ENCODE data around the gene MB. TPM values are rescaled to one million over a fixed set of nuclear protein-coding genes. Genes with fewer than 3 reads are reported as not detected.
A peak's percentile ranks its signal among the peaks of the same experiment; 100 is the strongest.

MB gene
- total RNA-seq, 2 donors from 2014 or later: not detected

GRCh38 chr22:35577799-35578659 lies 39.1 kb downstream of the MB start:
- H3K27me3 Mint-ChIP-seq: peaks cover 6 to 15% of the 10 kb centered on the region in 2 donors
- H3K4me3 Mint-ChIP-seq: no peak overlapping the region
- no peak overlapping the region for H3K27ac Mint-ChIP-seq
- DNase-seq (ENCODE audit: low spot score) (no peak), ATAC-seq (no peak)
- no peaks in the 10 kb centered on the region for H3K36me3 Mint-ChIP-seq
- peaks cover 0 to under 1% of the 10 kb centered on the region in 2 donors for H3K4me1 Mint-ChIP-seq (ENCODE audit: low read depth in 2 of 2)
- no peaks in the 10 kb centered on the region for H3K9me3 Mint-ChIP-seq

DNA sequence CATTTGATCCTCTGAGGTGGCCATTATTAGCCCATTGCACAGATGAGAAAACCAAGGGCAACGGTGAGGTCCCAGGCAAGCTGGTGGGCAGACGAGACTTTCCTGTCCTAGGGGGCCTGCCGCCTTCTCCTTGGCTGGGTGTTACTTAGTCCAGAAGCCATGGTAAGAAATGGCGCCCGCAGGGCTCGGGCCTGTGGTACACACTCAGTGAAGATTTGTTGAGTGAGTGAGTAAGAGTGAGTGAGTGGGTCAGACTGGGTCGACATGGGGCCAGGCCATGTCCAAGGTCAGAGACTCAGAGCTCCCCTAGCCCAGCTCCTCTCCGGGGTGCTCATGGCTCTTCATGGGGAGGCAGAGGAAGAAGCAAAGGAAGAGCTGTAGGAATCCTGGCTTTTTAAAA lies 40.5 kb downstream of the MB start:
- no peak for ATAC-seq
- no peak overlapping the region for H3K27ac Mint-ChIP-seq

DNA sequence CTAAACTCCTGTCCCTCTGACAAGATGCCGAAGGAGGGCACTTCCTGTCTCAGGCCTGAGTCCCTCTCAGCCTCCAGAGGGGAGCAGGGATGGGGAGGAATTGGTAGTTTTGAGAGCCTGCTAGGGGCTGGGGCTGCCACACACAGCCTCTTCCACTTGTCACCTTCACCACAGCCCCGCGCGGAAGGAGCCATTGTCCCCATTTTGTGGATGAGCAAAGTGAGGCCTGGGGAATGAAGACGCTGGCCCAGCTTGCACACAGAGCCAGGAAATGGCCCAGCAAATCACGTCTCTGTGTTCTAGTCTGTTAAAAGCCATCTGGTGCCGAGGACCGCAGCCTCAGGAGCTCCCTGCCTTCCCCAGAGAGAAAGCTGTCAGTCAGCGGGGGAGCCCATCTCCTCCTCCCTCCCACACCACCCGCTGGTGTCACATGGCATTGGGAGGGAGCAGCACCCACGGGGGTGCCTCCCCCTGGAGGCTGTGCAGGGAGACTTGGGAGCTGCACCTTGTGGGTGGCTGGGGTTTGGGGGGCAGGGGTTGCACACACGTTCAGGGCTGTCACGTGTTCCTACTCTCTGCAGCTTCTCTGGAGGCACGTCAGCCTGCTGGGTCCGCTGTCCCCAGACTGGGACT lies 41.9 kb downstream of the MB start:
- peak; percentile 25 to 53 for ATAC-seq
- no peak overlapping the region for H3K27ac Mint-ChIP-seq
- H3K4me1 Mint-ChIP-seq (ENCODE audit: low read depth in 2 of 2): no peaks in the 10 kb centered on the region
- H3K9me3 Mint-ChIP-seq: no peaks in the 10 kb centered on the region
- H3K27me3 Mint-ChIP-seq: peaks cover 6 to 23% of the 10 kb centered on the region in 2 donors
- no peak for DNase-seq (ENCODE audit: low spot score)
- no peak overlapping the region for H3K4me3 Mint-ChIP-seq
- H3K36me3 Mint-ChIP-seq: no peaks in the 10 kb centered on the region

More for the DNA sequence above, 40.5 kb downstream of the MB start:
- peaks cover 6 to 15% of the 10 kb centered on the region in 2 donors for H3K27me3 Mint-ChIP-seq
- H3K36me3 Mint-ChIP-seq: no peaks in the 10 kb centered on the region
- H3K4me3 Mint-ChIP-seq: no peak overlapping the region
- DNase-seq (ENCODE audit: low spot score): no peak
- no peaks in the 10 kb centered on the region for H3K9me3 Mint-ChIP-seq
- H3K4me1 Mint-ChIP-seq (ENCODE audit: low read depth in 2 of 2): no peaks in the 10 kb centered on the region

DNA sequence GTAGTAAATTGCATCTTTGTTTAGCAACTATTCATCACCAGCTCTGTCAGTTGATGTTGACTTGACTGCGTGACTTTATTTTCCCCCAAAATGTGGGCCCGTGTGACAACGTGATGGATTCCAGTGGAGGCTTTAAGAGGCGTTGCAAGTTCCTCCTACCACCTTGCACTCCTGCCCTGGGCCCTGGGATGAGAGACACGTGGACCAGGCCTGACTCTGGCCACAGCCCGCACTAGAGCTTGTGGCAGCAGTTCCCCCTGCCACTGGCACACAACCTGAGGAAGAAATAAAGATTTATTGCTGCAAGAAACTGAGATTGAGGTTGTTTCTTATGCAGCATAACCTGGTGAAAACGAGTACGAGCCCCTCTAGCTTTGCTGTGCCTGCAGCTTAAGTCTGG lies 44.6 kb downstream of the MB start:
- Mint-ChIP-seq H3K4me3 (no peak overlapping the region), H3K27ac (no peak overlapping the region), H3K27me3 (peaks cover 4 to 15% of the 10 kb centered on the region in 2 donors), H3K36me3 (no peaks in the 10 kb centered on the region), H3K4me1 (ENCODE audit: low read depth in 2 of 2) (no peaks in the 10 kb centered on the region), H3K9me3 (no peaks in the 10 kb centered on the region)
- no peak for DNase-seq (ENCODE audit: low spot score)
- ATAC-seq: no peak

DNA sequence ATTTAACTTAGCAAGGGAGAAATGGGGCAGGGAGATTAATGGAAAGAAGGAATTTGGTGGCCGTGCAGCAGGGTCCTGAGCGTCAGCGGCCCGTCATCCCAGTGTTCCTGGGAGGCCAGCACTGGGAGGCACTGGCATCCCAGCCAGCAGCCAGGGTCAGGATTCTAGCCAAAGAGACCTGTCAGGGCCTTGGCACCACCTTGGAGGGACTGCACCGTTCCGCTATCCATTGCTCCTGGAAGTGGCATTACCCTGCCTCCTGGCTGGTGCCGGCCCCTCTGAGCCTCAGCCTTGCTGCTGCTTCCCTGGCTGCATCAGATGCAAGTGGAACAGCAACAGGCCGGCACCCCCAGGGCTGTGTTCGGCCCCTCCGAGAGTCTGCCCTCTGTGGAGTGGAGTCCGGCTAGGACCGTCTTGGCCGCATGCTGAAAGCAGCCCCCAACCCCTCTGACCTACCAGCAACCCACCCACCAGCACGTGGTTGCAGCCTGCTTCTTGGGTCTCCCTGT lies 46.4 kb downstream of the MB start:
- Mint-ChIP-seq H3K36me3 (no peaks in the 10 kb centered on the region), H3K27me3 (peaks cover 4 to 14% of the 10 kb centered on the region in 2 donors), H3K27ac (no peak overlapping the region), H3K4me1 (ENCODE audit: low read depth in 2 of 2) (no peaks in the 10 kb centered on the region), H3K4me3 (no peak overlapping the region), H3K9me3 (no peaks in the 10 kb centered on the region)
- DNase-seq (ENCODE audit: low spot score): no peak
- no peak for ATAC-seq

DNA sequence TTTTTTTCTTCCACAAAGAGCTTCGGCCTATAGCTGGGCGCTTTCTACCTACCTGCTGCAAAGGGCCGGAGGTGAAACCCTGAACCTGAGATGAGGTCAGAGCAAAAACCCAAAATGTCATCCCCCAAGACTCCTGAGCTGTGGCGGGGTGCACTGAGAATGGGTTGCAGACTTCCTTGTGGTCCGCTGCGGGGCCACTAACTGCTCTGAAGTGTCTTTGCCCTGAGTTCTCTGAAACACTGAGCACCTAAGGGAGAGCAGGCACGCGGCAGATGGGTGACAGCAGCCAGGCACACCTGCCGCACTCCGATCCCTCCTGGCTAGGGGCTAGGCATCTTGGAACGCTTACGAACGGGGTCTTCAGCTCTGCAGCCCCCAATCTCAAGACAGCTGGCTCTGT lies 47.2 kb downstream of the MB start:
- no peaks in the 10 kb centered on the region for H3K36me3 Mint-ChIP-seq
- ATAC-seq (no peak), DNase-seq (ENCODE audit: low spot score) (no peak)
- H3K27ac Mint-ChIP-seq: no peak overlapping the region
- no peaks in the 10 kb centered on the region for H3K4me1 Mint-ChIP-seq (ENCODE audit: low read depth in 2 of 2)
- no peaks in the 10 kb centered on the region for H3K9me3 Mint-ChIP-seq
- H3K27me3 Mint-ChIP-seq: peaks cover 4 to 20% of the 10 kb centered on the region in 2 donors
- no peak overlapping the region for H3K4me3 Mint-ChIP-seq

DNA sequence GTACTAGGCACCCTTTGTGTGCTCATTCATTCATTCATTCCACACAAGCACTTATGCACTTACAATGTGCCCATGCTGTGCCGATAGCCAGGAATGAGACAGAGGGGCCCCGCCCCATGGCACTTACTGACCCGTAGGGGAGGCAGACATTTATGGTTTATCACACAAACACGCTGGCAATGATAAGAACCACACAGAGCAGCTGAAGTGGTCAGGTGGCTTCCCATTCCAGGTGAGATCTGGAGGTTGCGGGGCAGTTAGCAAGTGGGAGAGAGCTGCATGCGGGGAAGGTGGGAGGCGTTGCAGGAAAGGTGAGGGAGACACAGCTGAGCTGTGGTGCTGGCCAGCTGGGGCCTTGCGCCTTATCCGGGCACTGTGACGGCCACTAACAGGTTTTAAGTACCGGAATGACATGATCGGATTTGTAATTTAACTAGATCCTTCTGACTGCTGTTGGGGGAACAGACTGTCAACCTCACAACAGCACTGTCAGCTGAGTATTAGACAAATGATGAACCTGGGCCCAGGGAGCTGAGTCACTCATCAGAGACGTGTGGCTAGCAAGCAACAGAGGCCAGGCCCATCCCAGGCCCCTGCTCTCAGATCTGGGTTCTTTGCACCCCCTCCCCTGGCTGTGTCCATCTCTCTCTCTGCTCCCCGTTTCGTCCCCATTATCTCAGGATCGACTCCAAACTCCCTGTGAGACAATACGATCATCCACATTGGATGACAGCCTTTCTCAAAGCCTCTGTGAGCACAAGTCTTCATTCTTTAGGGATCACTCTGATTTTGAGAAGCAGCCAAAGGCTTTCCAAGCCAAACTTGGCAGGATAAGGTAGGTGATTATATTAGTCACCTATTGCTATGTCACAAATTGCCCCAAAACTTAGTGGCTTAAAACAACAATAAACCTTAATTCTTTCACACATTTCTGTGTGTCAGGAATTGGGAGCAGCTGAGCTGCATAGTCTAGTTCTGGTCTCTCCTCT lies 48.1 kb downstream of the MB start:
- H3K4me1 Mint-ChIP-seq (ENCODE audit: low read depth in 2 of 2): no peaks in the 10 kb centered on the region
- no peaks in the 10 kb centered on the region for H3K9me3 Mint-ChIP-seq
- no peak for ATAC-seq
- peaks cover 7 to 21% of the 10 kb centered on the region in 2 donors for H3K27me3 Mint-ChIP-seq
- no peak overlapping the region for H3K27ac Mint-ChIP-seq
- no peak overlapping the region for H3K4me3 Mint-ChIP-seq
- no peaks in the 10 kb centered on the region for H3K36me3 Mint-ChIP-seq
- no peak for DNase-seq (ENCODE audit: low spot score)

DNA sequence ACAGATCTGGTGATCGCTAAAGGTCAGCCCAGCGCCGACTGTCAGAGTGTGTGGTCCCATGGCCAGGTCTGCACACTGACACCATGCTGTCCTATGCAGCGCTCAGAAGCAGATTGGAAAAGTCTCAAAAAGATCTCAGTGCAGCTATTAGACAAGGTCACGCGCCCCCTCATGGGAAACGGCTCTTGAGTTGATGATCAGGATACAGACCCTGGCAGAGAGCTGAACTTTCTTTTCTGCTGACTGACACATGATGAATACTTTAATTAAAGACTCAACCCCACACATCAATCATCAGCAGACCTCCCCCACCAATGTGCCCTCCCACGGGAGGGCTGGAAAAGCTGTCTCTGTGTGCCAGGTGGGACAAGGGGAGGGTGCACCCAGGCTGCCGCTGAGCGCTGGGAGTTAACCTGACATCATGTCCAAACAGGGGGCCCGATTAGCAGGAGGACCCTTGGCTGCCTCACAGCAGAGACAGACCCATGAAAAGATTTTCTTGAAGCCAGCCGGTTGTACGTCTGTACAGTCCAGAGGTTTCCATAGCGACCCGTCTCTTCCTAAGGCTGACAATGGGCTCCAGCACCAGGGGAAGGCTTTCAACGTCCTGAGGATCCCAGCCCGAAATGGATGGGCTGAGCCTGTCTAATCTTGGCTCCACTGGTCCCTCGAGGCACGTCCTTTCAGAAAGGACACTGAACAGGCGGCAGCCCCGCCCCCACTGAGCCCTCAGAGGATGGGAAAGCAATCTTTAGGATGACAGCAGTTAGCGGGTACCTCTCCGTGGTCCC lies 49.6 kb downstream of the MB start:
- ATAC-seq (no peak), DNase-seq (ENCODE audit: low spot score) (no peak)
- Mint-ChIP-seq H3K27ac (no peak overlapping the region), H3K4me3 (no peak overlapping the region), H3K4me1 (ENCODE audit: low read depth in 2 of 2) (no peaks in the 10 kb centered on the region), H3K27me3 (peaks cover 9 to 21% of the 10 kb centered on the region in 2 donors), H3K36me3 (no peaks in the 10 kb centered on the region), H3K9me3 (no peaks in the 10 kb centered on the region)

GRCh38 chr22:35564975-35565867 lies 51.9 kb downstream of the MB start:
- H3K27me3 Mint-ChIP-seq: peaks cover 23 to 27% of the 10 kb centered on the region in 2 donors
- H3K36me3 Mint-ChIP-seq: no peaks in the 10 kb centered on the region
- H3K9me3 Mint-ChIP-seq: no peaks in the 10 kb centered on the region
- no peak overlapping the region for H3K27ac Mint-ChIP-seq
- DNase-seq (ENCODE audit: low spot score): no peak
- H3K4me3 Mint-ChIP-seq: no peak overlapping the region
- ATAC-seq: no peak
- H3K4me1 Mint-ChIP-seq (ENCODE audit: low read depth in 2 of 2): no peaks in the 10 kb centered on the region

DNA sequence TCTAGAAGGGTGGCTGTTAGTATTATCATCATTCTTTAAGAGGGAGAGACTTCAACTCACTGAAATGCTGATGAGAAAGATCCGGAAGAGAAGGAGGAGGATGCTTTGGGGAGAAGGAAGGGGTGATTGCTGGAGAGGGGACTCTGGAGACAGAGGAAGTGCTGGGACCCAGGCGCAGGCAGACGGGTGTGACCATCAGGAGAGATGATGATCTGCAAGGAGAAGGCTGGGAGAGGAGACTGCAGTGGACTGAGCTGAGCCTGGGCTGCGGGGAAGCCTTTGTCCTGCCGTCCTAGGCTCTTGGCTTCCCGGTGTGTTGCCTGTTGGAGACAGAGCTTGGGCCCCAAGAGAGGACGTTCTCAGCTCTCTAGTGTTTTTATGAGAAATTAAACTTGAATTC lies 53.9 kb downstream of the MB start:
- peaks cover 0 to under 1% of the 10 kb centered on the region in 2 donors for H3K4me1 Mint-ChIP-seq (ENCODE audit: low read depth in 2 of 2)
- H3K9me3 Mint-ChIP-seq: no peaks in the 10 kb centered on the region
- no peaks in the 10 kb centered on the region for H3K36me3 Mint-ChIP-seq
- ATAC-seq (no peak), DNase-seq (ENCODE audit: low spot score) (no peak)
- H3K27me3 Mint-ChIP-seq: peaks cover 26 to 33% of the 10 kb centered on the region in 2 donors
- H3K27ac Mint-ChIP-seq: no peak overlapping the region
- H3K4me3 Mint-ChIP-seq: no peak overlapping the region

DNA sequence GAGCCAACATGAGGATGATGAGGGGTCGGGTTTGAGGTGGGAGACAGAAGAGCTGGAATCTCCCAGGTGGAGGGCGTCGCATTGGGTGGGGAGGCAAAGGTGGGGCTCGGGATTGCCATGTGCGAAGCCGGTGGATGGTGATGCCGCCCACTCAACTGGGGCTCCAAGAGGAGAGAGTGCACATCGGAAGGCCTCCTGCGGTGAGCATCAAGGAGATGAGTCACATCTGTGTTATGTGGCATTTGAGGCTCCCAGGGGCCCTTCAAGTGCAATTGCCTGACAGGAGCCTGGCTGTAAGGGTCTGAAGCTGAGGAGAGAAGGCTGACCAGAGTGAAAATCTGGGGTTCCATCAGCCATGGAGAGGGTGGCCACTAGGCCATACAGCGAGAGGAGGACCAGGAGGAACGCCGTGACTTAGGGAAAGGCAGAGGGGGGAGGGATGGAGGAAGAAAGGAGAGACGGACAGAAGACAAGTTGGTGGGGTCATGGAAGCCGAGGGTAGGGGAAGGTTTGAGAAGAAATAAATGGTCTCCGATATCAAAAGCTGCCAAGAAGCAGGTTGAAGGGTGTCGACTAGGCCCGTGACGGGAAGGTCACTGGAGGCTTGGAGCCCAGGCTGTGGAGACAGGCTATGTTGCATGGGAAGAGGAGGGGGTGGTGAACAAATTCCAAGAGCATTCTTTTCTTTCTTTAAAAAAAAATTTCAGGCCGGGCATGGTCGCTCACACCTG lies 55.2 kb downstream of the MB start:
- Mint-ChIP-seq H3K9me3 (no peaks in the 10 kb centered on the region), H3K4me1 (ENCODE audit: low read depth in 2 of 2) (peaks cover 0 to 3% of the 10 kb centered on the region in 2 donors), H3K36me3 (no peaks in the 10 kb centered on the region), H3K27me3 (peaks cover 32 to 33% of the 10 kb centered on the region in 2 donors), H3K4me3 (no peak overlapping the region), H3K27ac (no peak overlapping the region)
- no peak for DNase-seq (ENCODE audit: low spot score)
- no peak for ATAC-seq

Measured in natural killer cell treated with Interleukin-12 subunit alpha and Interleukin-12 subunit beta and Interleukin-15 and Interleukin-18, amount 100 ng/mL, for 72 hours (primary cell).